ENCODE measurements around the gene CPLX1. TPM values are rescaled to one million over a fixed set of nuclear protein-coding genes. Genes with fewer than 3 reads are reported as not detected.

Gene CPLX1
- total and polyA plus RNA-seq, 7 experiments from 2014 or later = 0.17 to 1.9 (median 0.58) TPM; not detected in 1

DNA sequence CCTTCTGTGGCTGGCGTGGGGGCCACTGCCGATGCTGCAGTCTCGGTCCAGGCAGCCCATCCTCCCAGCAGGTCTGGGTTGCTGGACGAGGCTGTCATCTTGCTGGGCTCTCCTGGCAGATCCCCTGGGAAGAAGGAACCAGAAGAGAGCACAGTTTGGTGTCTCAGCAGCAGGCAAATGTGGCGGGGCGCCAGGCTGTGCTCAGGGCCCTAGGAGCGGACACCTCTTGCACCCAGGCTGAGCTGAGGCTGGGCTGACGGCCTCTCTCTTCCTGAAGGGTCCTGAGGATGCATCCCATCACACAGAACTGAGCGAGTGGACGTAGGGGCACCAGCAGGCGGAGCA, 39.2 kb upstream of the CPLX1 start:
- H3K36me3 Mint-ChIP-seq = peaks cover 20 to 41% (median 35%) of the 10 kb centered on the region in 5 donors
- no peak overlapping the region for H3K4me3 ChIP-seq (ENCODE audit: low read length)
- ATAC-seq = no peak
- peaks cover 4 to 93% (median 4%) of the 10 kb centered on the region in 3 experiments for H3K36me3 ChIP-seq (ENCODE audit: control insufficient read depth in 2 of 3, insufficient read depth in 3 of 3, low read length in 3 of 3)
- no peak overlapping the region for H3K4me3 Mint-ChIP-seq
- ChIA-PET CTCF (no interaction called here), POLR2A (no interaction called here)
- H3K4me1 ChIP-seq (ENCODE audit: control insufficient read depth in 2 of 2, insufficient read depth in 2 of 2, low read length in 2 of 2) = no peaks in the 10 kb centered on the region
- H3K27me3 Mint-ChIP-seq = no peaks in the 10 kb centered on the region
- H3K9me3 Mint-ChIP-seq = peaks cover 0 to 7% (median 0%) of the 10 kb centered on the region in 11 donors
- no peak overlapping the region for H3K27ac Mint-ChIP-seq
- intact Hi-C loops (cut with micrococcal nuclease) = no loop called here
- peaks cover 0 to 4% (median 0%) of the 10 kb centered on the region in 7 donors for H3K4me1 Mint-ChIP-seq
- no peaks in the 10 kb centered on the region for H3K27me3 ChIP-seq (ENCODE audit: control insufficient read depth in 2 of 2, insufficient read depth in 2 of 2, low read length in 2 of 2)
- no peak for DNase-seq
- no peak overlapping the region for H3K27ac ChIP-seq (ENCODE audit: low read depth, low read length)
- no peaks in the 10 kb centered on the region for H3K9me3 ChIP-seq (ENCODE audit: control insufficient read depth in 2 of 3, low read length in 3 of 3)

DNA sequence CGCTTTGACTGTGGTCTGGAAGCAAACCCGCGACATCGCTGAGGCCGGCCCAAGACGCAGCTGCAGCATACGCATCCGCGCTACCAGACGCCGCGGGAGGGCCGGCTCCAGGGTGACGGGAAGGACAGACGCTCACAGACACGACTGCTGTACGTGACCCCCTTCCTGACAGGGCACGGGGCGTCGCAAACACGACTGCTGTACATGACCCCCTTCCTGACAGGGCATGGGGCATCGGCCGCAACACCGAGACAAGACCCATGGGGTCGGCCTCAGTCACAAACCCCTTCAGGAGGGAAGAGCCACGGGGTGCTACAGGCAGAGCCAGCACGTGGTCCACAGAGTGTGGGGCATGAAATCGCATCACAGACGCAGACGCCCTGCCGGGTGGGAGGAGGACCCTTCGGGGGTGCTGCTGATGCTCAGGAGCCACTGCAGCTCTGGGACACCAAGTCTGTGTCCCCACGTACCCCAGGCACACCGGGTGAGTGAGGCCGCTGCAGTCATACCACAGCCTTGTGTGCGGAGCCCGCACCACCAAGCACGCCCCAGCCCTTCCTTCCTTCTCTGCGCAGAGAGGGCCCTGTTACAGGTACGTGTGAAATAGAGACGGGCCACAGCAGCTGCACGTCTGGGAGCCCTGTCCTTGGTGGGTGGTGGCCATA, 38.7 kb upstream of the CPLX1 start:
- H3K27me3 Mint-ChIP-seq = no peaks in the 10 kb centered on the region
- H3K9me3 ChIP-seq (ENCODE audit: control insufficient read depth in 2 of 3, low read length in 3 of 3) = no peaks in the 10 kb centered on the region
- POLR2A ChIA-PET = no interaction called here
- no peaks in the 10 kb centered on the region for H3K27me3 ChIP-seq (ENCODE audit: control insufficient read depth in 2 of 2, insufficient read depth in 2 of 2, low read length in 2 of 2)
- no peak for ATAC-seq
- H3K4me1 Mint-ChIP-seq = peaks cover 0 to 4% (median 0%) of the 10 kb centered on the region in 7 donors
- no peak overlapping the region for H3K27ac ChIP-seq (ENCODE audit: low read depth, low read length)
- no peak for DNase-seq
- H3K36me3 Mint-ChIP-seq = peaks cover 22 to 41% (median 35%) of the 10 kb centered on the region in 5 donors
- H3K9me3 Mint-ChIP-seq = peaks cover 0 to 5% (median 0%) of the 10 kb centered on the region in 11 donors
- CTCF ChIA-PET = no interaction called here
- H3K4me1 ChIP-seq (ENCODE audit: control insufficient read depth in 2 of 2, insufficient read depth in 2 of 2, low read length in 2 of 2) = no peaks in the 10 kb centered on the region
- H3K36me3 ChIP-seq (ENCODE audit: control insufficient read depth in 2 of 3, insufficient read depth in 3 of 3, low read length in 3 of 3) = peaks cover 4 to 93% (median 4%) of the 10 kb centered on the region in 3 experiments
- intact Hi-C loops (cut with micrococcal nuclease) = no loop called here
- H3K4me3 ChIP-seq (ENCODE audit: low read length) = no peak overlapping the region
- peak overlapping the region in 1 of 9 donors; percentile 32 for H3K27ac Mint-ChIP-seq
- no peak overlapping the region for H3K4me3 Mint-ChIP-seq

DNA sequence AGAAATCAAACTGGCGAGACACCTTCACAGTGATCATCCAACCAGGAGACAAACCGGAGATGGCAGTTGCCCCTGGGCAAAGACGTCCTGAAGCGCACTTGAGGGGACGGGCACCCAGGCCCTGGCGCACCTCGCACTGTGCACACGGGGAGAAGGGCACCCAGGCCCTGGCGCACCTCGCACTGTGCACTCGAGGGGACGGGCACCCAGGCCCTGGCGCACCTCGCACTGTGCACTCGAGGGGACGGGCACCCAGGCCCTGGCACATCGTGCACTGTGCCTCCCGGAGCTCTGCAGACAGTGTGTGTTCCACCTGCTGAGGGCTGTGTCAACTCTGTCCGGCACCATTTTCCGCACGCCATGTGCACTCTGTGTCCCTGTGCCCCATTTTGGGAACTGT, 34.6 kb upstream of the CPLX1 start:
- peaks cover 40 to 71% (median 52%) of the 10 kb centered on the region in 5 donors for H3K36me3 Mint-ChIP-seq
- Histone ChIP-seq H3K4me3 (ENCODE audit: low read length) (no peak overlapping the region), H3K4me1 (ENCODE audit: control insufficient read depth in 2 of 2, insufficient read depth in 2 of 2, low read length in 2 of 2) (no peaks in the 10 kb centered on the region), H3K9me3 (ENCODE audit: control insufficient read depth in 2 of 3, low read length in 3 of 3) (peaks cover 0 to 6% (median 4%) of the 10 kb centered on the region in 3 experiments), H3K36me3 (ENCODE audit: control insufficient read depth in 2 of 3, insufficient read depth in 3 of 3, low read length in 3 of 3) (peaks cover 4 to 85% (median 17%) of the 10 kb centered on the region in 3 experiments), H3K27ac (ENCODE audit: low read depth, low read length) (no peak overlapping the region), H3K27me3 (ENCODE audit: control insufficient read depth in 2 of 2, insufficient read depth in 2 of 2, low read length in 2 of 2) (no peaks in the 10 kb centered on the region)
- peaks cover 0 to 15% (median 3%) of the 10 kb centered on the region in 11 donors for H3K9me3 Mint-ChIP-seq
- no peak overlapping the region for H3K4me3 Mint-ChIP-seq
- CTCF ChIA-PET = no interaction called here
- DNase-seq = no peak
- no peaks in the 10 kb centered on the region for H3K27me3 Mint-ChIP-seq
- POLR2A ChIA-PET = interaction anchor here (0.7 kb wide), 1 partner anchor 500 kb away, joined by 6 read pairs; no protein-coding TSS in a partner anchor
- H3K4me1 Mint-ChIP-seq = peaks cover 0 to 21% (median 6%) of the 10 kb centered on the region in 7 donors
- H3K27ac Mint-ChIP-seq = no peak overlapping the region
- ATAC-seq = no peak
- intact Hi-C loops (cut with micrococcal nuclease) = no loop called here

DNA sequence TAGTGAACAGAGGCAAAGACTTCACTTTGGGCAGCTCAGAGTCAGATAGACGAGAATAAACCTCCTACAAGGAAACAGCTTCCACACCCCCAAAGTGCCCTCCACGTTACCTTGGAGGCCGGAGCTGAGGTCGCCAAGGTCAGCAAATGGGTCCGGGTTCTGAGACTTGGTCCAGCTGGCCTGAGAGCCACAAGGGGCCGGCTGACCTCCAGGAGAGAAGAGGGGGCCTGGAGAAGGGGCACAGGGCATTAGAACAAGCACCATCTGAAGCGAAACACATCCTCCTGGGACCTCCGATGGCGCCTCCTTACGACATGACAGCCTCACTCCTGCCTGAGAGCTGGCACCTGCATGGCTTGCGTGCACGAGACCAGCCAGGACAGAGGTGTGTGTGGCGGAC, 33.6 kb upstream of the CPLX1 start:
- Histone ChIP-seq H3K4me3 (ENCODE audit: low read length) (no peak overlapping the region), H3K27me3 (ENCODE audit: control insufficient read depth in 2 of 2, insufficient read depth in 2 of 2, low read length in 2 of 2) (no peaks in the 10 kb centered on the region), H3K36me3 (ENCODE audit: control insufficient read depth in 2 of 3, insufficient read depth in 3 of 3, low read length in 3 of 3) (peaks cover 4 to 74% (median 17%) of the 10 kb centered on the region in 3 experiments), H3K9me3 (ENCODE audit: control insufficient read depth in 2 of 3, low read length in 3 of 3) (peaks cover 0 to 6% (median 4%) of the 10 kb centered on the region in 3 experiments), H3K27ac (ENCODE audit: low read depth, low read length) (no peak overlapping the region), H3K4me1 (ENCODE audit: control insufficient read depth in 2 of 2, insufficient read depth in 2 of 2, low read length in 2 of 2) (no peaks in the 10 kb centered on the region)
- ChIA-PET CTCF (no interaction called here), POLR2A (no interaction called here)
- Mint-ChIP-seq H3K9me3 (peaks cover 0 to 15% (median 3%) of the 10 kb centered on the region in 11 donors), H3K4me1 (peaks cover 0 to 21% (median 8%) of the 10 kb centered on the region in 7 donors), H3K36me3 (peaks cover 42 to 75% (median 52%) of the 10 kb centered on the region in 5 donors), H3K27ac (no peak overlapping the region), H3K27me3 (no peaks in the 10 kb centered on the region), H3K4me3 (no peak overlapping the region)
- intact Hi-C loops (cut with micrococcal nuclease) = no loop called here
- DNase-seq = peak in 1 of 9 donors; percentile 6
- no peak for ATAC-seq

DNA sequence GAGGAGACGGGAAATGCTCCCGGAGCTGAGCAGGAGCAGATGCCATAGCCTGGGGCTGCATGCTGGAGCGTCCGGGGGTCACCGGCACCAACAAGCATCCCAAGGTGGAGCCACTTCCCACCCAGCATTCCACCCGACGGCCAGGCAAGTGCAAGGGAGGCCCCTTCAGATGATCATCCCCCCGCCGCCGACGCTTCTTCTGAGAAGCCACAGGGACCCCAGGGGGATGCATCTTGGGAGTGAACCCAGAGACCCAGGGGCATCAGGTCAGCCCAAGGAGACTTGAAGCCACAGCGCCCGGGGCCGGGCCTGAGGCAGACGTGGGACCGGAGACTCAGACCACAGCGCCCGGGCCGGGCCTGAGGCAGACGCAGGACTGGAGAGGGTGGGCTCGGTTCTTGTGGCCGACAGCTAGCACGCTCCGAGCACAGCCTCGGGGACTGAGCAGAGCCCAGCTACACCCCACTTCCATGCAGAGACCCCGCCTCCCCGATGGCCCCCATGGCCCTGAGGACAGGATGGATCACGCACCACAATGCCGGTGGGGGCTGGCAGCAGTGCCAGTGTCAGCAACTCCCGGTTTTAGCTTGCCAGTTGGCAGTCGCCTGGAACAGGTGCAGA, 33.0 kb upstream of the CPLX1 start:
- H3K36me3 Mint-ChIP-seq = peaks cover 43 to 69% (median 52%) of the 10 kb centered on the region in 5 donors
- Histone ChIP-seq H3K27me3 (ENCODE audit: control insufficient read depth in 2 of 2, insufficient read depth in 2 of 2, low read length in 2 of 2) (no peaks in the 10 kb centered on the region), H3K36me3 (ENCODE audit: control insufficient read depth in 2 of 3, insufficient read depth in 3 of 3, low read length in 3 of 3) (peaks cover 4 to 69% (median 17%) of the 10 kb centered on the region in 3 experiments), H3K9me3 (ENCODE audit: control insufficient read depth in 2 of 3, low read length in 3 of 3) (peaks cover 0 to 6% (median 4%) of the 10 kb centered on the region in 3 experiments), H3K4me3 (ENCODE audit: low read length) (no peak overlapping the region), H3K27ac (ENCODE audit: low read depth, low read length) (no peak overlapping the region), H3K4me1 (ENCODE audit: control insufficient read depth in 2 of 2, insufficient read depth in 2 of 2, low read length in 2 of 2) (no peaks in the 10 kb centered on the region)
- no peak overlapping the region for H3K4me3 Mint-ChIP-seq
- peaks cover 0 to 21% (median 8%) of the 10 kb centered on the region in 7 donors for H3K4me1 Mint-ChIP-seq
- intact Hi-C loops (cut with micrococcal nuclease) = no loop called here
- DNase-seq (peak in 1 of 9 donors; percentile 6), ATAC-seq (no peak)
- POLR2A ChIA-PET = no interaction called here
- H3K27ac Mint-ChIP-seq = peak overlapping the region in 1 of 9 donors; percentile 23
- no peaks in the 10 kb centered on the region for H3K27me3 Mint-ChIP-seq
- CTCF ChIA-PET = no interaction called here
- peaks cover 0 to 15% (median 3%) of the 10 kb centered on the region in 11 donors for H3K9me3 Mint-ChIP-seq

DNA sequence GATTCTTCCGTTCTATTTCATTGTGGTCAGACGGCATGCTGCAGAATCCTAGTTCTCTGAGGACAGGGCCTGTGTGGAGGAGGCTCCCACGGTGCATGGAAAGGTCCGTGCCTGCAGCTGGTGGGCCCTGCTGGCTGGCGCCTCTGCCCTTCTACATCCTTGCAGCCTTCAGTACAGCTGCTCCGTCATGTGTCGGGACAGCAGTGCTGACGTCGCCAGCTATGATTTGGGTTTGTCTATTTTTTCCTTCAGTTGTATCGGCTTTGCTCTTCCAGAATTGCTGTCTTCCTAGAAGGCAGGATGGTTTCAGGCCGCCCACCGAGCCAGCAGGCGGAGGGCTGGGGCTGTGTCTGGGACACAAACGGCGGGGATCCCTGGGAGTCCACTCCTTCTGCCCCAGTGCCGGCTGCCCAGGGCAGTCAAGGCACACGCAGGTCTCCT, 32.1 kb upstream of the CPLX1 start:
- H3K36me3 Mint-ChIP-seq = peaks cover 39 to 65% (median 48%) of the 10 kb centered on the region in 5 donors
- H3K27ac Mint-ChIP-seq = peak overlapping the region in 3 of 9 donors; percentile 23 to 71 (median 43)
- Histone ChIP-seq H3K4me1 (ENCODE audit: control insufficient read depth in 2 of 2, insufficient read depth in 2 of 2, low read length in 2 of 2) (no peaks in the 10 kb centered on the region), H3K27ac (ENCODE audit: low read depth, low read length) (no peak overlapping the region), H3K36me3 (ENCODE audit: control insufficient read depth in 2 of 3, insufficient read depth in 3 of 3, low read length in 3 of 3) (peaks cover 4 to 61% (median 17%) of the 10 kb centered on the region in 3 experiments), H3K9me3 (ENCODE audit: control insufficient read depth in 2 of 3, low read length in 3 of 3) (peaks cover 0 to 6% (median 4%) of the 10 kb centered on the region in 3 experiments), H3K27me3 (ENCODE audit: control insufficient read depth in 2 of 2, insufficient read depth in 2 of 2, low read length in 2 of 2) (no peaks in the 10 kb centered on the region), H3K4me3 (ENCODE audit: low read length) (no peak overlapping the region)
- ChIA-PET POLR2A (interaction anchor here (0.6 kb wide), 1 partner anchor 81 kb away, joined by 3 read pairs; no protein-coding TSS in a partner anchor), CTCF (no interaction called here)
- H3K4me1 Mint-ChIP-seq = peaks cover 0 to 21% (median 8%) of the 10 kb centered on the region in 7 donors
- ATAC-seq (no peak), DNase-seq (no peak)
- H3K27me3 Mint-ChIP-seq = no peaks in the 10 kb centered on the region
- no peak overlapping the region for H3K4me3 Mint-ChIP-seq
- intact Hi-C loops (cut with micrococcal nuclease) = no loop called here
- H3K9me3 Mint-ChIP-seq = peaks cover 0 to 15% (median 3%) of the 10 kb centered on the region in 11 donors
